Right kidney (tissue), 1 donor: Measurements from ENCODE around the gene TMEM125.

ENCODE experiments used
- DNase-seq: peaks from one replicate; pipeline ENCODE4 v3.0.0-alpha.2; 2016

The TMEM125 gene

DNA sequence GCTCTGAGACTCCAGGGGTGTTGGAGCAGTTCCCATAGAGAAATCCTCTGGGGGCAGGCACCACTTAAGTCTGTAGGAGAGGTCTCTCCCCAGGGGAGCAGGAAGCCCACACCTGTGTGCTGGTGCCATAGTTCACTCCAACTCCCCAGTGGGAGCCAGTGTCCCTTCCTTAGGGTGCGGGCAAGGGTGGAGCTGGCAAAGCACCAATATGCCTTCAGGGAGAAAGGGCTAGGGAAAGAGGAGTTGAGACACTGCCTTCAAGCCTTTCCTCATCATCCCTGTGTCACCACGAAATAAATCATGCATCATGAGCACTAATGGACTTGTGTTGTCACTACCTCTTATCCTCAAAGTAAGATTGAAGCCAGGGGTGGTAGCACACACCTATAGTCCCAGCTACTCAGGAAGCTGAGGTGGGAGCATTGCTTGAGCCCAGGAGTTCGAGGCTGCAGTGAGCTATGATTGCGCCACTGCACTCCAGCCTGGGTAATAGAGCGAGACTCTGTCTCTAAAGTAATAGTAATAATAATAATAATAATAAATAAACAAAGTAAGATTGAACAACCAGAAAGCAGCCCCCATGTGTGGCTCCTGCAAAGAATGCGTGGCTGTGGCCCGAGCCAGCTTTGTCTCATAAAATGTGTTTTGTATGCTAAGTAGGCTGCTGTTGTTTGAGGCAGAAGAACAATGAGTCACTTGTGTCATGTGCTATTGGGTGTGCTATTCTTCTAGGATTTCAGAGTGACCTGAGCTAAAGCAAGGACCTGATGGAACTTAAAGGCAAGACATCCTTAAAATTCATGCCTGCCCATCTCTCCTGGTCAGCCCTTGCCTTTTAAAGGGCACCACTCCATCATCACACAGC lies 24.3 kb downstream of the TMEM125 start:
- no peak for DNase-seq

DNA sequence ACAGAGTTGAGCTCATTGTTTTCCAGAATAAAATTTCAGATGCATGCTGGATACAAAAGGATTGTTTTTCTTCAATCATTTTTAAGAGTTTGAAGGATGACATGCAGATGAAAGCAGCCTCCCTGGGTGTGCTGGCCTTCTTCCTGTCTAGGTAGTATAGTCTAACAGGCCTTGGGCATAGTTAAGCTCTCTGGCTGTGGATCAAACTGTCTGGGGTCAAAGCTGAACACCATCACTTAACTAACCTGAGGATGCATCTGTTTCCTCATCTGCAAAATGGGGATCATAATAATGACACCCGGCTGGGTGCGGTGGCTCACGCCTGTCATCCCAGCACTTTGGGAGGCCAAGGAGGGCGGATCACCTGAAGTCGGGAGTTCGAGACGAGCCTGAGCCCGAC lies 25.0 kb downstream of the TMEM125 start:
- DNase-seq: no peak

DNA sequence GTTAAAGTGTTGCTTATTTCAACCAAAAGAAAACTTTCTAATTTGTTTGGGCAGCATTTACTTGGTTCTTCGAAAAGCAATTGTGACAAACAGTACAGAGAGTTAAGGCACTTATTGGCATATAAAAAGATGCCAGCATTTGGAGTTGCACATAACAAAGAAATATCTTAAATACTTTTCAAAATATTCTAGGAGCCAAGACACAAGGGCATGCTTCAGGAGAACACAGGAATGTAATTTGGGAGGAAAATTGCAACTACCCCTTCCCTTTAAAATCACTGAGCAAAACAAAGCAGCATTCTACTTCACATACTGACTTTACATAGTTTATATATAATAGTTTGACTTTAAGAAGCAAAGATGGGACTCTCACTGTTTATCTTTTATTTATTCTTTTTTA lies 26.4 kb downstream of the TMEM125 start:
- no peak for DNase-seq

- DNase-seq: no peak
These were observed 28.3 kb downstream of the TMEM125 start for GRCh38 chr1:43298055-43298454.

DNA sequence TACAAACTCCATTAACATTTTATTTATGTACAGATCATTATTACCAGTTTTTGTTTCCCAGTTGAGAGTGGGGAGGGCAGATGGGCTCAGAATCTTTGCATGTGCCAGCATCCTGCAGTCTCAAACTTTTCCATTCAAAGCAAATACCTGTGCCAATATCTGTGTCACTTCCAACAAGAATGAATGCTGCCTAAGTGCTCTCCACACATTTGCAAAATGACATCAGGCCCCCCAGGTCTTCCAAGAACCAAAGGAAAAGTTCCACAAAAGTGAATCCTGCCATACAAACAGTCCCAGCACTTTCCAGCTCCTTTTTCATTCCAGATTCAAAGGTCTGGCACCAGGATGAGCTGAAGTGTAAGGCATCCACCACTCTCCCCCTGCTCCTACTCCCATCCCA lies 29.3 kb downstream of the TMEM125 start:
- no peak for DNase-seq

DNA sequence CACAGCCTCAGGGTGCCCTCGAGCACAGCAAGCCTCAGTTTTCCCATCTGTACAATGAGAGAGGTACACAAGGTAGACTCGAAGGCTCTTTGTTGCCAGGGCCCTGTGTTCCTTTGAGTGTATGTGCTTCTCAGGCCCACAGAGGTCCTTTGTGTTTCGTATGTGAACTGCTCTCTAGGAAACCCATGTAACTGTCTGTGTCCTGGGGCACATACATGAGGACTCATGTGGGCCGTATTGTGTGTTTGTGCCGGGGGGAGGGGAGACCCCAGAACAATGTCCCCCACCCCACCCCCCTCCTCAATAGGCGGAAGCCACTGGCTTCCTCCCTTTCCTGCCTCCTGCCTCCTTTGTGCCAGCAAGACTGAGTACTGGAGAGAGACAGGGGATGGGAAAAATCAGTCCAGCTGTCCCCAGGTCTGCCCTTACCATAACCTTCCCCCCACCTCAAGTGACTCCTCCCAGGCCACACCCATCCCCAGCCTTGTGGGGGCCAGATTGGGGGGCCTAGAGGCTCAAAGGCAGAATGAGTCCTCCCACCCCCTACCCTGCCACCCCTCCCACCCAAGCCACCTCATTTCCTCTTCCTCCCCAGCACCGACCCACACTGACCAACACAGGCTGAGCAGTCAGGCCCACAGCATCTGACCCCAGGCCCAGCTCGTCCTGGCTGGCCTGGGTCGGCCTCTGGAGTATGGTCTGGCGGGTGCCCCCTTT lies 30.8 kb downstream of the TMEM125 start, which contains the start of gene TIE1:
TIE1 (plus strand) TSS at position 605 of the 717 bp plus-strand sequence; CDS start at position 695, 90 bp downstream.
- DNase-seq: no peak

GRCh38 chr1:43302201-43302600 lies 32.4 kb downstream of the TMEM125 start:
- no peak for DNase-seq

DNA sequence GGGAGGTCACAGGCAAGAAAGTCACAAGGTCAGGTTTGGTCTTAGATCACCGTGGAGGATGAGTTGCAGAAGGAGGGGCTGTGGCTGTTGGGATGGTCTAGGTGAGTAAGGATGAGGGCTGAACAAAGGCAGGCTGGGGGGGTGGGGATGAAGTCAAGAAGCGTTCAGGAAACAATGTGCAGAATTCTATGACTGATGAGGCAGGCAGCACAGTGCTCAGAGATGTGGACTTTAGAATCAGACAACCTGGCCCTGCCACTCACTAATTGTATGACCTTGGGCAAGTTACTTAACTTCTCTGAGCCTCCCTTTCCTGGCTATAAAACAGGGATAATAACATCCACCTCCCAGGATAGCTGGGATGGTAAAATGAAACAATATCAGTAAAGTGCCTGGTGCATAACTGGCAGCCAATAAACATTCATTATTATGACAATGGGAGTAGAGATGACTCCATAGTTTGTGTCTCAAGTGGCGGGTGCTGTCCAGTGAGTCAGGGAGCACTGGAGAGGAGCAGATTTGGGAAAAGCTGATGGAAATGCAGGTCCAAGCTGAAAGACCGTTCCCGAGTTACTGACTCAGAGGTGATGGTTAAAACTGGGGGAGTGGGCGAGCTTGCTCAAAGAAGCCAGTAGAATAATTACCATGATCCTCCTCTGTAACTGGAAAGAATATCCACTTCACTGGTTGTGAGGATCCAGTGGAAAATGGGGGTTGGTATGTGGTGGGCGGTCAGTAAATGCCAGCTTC lies 33.1 kb downstream of the TMEM125 start:
- DNase-seq: no peak

DNA sequence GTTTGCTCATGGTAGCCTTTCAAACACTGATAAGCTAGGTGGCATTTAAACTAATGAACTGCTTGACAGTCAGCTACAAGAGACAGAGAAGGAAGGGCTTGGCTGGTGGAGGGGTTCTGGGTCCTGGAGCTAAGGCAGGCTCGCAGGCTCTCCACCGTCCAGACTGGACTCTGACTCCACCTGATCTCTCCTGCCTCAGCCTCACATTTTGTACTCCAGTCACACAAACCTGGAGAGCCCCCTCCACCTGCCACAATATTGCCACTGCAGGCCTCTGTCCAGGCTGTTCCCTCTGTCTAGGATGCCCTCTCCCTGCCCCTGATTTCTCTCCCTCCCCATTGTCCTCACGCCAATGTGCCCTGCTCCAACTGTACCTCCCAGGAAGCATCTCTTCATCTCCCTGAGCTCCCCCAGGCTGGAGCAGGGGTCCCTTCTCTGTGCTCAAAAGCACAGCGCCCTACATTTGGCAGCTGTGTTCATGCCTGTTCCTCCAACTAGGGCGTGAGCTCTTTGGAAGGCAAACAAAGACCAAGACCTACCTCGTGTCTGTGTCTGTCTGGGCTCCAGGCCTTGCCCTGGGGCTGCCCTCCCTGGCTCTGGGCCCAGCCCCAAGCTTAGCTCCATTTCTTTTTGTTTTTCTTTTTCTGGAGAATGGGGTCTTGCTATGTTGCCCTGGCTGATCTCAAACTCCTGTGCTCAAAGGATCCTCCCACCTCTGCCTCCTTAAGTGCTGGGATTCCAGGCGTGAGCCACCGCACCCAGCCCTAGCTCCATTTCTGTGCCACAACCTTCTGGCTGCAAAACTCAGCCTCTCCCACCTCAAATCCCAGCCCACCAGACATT lies 33.9 kb downstream of the TMEM125 start:
- DNase-seq: no peak

- no peak for DNase-seq
These were observed 34.5 kb downstream of the TMEM125 start for GRCh38 chr1:43304314-43304681.

DNA sequence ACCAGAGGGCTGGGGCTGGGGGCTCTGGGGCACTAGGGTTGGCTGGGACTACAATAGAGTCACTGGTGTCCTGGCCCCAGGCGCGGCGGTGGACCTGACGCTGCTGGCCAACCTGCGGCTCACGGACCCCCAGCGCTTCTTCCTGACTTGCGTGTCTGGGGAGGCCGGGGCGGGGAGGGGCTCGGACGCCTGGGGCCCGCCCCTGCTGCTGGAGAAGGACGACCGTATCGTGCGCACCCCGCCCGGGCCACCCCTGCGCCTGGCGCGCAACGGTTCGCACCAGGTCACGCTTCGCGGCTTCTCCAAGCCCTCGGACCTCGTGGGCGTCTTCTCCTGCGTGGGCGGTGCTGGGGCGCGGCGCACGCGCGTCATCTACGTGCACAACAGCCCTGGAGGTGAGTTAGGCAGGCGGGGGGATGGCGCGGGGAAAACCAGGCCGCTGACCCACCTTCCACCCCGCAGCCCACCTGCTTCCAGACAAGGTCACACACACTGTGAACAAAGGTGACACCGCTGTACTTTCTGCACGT lies 35.1 kb downstream of the TMEM125 start:
- DNase-seq: no peak

DNA sequence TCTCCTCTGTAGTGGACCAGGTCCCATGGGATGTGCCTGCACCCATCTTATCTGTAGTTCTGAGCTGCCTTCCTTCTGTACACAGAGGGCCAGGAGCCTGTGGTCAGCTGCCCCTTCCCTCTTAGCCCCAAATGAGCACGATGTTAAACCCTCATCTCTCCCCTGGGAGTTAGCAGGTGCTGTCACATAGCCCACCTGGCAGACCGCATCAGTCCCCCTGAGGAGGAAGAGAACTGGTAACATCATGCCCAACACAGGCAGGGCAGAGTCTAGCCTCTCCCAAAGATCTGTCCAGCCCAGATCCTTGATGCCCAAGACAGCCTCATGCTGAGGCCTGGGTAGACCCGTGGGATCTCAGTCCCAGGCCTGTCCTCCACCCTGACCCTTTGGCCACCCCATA lies 35.7 kb downstream of the TMEM125 start:
- no peak for DNase-seq

GRCh38 chr1:43305926-43306687 lies 36.3 kb downstream of the TMEM125 start:
- DNase-seq: no peak

DNA sequence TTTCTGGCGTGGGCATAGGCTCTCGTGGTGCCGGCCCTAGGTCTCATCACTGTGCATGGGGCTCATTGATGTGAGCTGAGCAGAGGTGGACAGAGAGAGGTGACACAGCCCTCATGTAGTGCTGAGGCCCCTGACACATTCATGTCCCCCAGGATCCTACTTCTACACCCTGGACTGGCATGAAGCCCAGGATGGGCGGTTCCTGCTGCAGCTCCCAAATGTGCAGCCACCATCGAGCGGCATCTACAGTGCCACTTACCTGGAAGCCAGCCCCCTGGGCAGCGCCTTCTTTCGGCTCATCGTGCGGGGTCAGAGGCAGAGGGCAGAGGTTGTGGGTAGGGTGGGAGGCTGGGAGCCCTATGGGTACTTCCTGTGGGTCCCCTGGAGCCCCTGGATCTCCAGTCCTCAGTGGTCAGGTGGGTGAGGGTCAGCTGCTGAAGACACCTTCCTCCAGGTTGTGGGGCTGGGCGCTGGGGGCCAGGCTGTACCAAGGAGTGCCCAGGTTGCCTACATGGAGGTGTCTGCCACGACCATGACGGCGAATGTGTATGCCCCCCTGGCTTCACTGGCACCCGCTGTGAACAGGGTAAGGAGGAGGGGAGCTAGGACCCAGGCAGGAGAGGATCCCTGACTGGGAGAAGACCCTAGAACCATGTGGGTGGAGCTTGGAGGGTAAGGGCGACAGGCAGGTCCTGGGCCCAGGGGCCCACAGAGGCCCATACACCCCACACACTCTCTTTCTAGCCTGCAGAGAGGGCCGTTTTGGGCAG lies 37.1 kb downstream of the TMEM125 start:
- no peak for DNase-seq

DNA sequence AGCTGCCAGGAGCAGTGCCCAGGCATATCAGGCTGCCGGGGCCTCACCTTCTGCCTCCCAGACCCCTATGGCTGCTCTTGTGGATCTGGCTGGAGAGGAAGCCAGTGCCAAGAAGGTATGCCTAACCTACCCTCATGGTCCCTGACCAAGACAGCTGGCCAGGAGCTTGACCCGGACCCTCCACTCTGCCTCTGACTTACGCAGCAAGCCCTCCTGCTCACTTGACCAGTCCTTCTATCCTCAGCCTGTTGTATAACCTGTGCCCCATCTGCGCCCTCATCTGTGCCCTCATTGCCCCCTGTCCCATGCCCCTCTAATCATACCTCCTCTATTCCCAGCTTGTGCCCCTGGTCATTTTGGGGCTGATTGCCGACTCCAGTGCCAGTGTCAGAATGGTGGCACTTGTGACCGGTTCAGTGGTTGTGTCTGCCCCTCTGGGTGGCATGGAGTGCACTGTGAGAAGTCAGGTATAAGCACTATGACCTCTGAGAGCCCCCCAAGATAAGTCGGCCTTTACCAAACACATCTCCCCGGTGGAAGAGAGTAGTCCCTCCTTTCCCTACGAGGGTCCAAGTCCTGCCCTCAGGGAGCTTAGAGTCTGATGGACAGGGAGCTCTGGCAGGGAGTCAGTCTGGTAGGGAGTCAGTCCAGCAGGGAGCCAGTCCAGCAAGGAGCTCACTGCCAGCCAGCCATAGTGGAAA lies 37.8 kb downstream of the TMEM125 start:
- no peak for DNase-seq

GRCh38 chr1:43308635-43309404 lies 39.0 kb downstream of the TMEM125 start:
- DNase-seq: no peak

GRCh38 chr1:43309405-43310025 lies 39.7 kb downstream of the TMEM125 start:
- DNase-seq: no peak

GRCh38 chr1:43311521-43311920 lies 41.7 kb downstream of the TMEM125 start:
- no peak for DNase-seq
